ENCODE measurements around the gene LRP1B. TPM values are rescaled to one million over a fixed set of nuclear protein-coding genes. Genes with fewer than 3 reads are reported as not detected.
A peak's percentile ranks its signal among the peaks of the same experiment; 100 is the strongest.

LRP1B gene
- polyA plus RNA-seq, 2 of the 4 experiments (the other 2 are of a cell fraction), result 0.03 TPM; not detected in 1

DNA sequence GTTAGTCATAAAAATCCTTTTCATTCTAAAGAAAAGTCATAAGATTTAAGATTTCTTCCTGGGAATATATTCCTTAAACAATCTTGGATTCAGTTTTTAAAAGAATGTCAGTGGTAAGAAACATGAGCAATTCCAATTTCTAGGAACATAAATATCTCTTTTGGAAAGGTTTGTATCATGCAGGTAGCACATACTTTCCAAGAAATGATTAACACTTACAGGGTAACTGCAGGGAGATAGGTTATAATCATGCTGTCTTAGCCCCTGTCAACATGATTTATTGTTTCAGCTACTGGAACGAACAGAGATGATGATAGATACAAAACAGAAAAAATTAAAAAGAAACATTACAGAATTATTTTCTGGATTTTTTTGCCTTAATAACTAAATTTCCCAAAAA, 1537.7 kb downstream of the LRP1B start:
- no peak for FAIRE-seq
- CTCF ChIA-PET, result no interaction called here
- 38% methylated on average over 1 of the region's 1 CpG for WGBS (ENCODE audit: missing lambda C conversion rate)

DNA sequence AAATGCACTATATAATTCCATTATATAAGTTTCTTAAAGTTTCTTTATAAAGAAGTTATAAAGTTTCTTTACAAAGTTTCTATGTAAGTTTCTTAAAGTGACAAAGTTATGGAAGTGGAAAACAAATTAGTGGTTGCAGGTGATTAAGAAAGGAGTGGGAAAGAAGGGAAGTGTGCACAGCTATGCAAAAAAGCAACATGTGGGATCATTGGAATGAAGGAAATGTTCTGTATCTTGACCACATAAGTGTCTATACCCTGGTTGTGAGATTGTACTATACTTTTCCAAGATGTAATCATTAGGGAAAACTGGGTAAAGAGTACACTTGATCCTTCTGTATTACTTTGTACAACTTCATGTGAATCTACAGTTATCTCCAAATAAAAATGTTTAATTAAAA, 1541.1 kb downstream of the LRP1B start:
- ChIA-PET POLR2A (no interaction called here), CTCF (no interaction called here)
- no peak for TF ChIP-seq EHMT2 (IDR thresholded peaks at IDR 0.05; ENCODE audit: low read depth)
- TF ChIP-seq FOXS1 (CRISPR knock-in tag; IDR thresholded peaks at IDR 0.05), result no peak
- TF ChIP-seq CBX2 (IDR thresholded peaks at IDR 0.05; ENCODE audit: borderline replicate concordance, low read depth), result no peak
- TF ChIP-seq ZNF302 (CRISPR knock-in tag; IDR thresholded peaks at IDR 0.05), result no peak
- TF ChIP-seq, protein P1, sequence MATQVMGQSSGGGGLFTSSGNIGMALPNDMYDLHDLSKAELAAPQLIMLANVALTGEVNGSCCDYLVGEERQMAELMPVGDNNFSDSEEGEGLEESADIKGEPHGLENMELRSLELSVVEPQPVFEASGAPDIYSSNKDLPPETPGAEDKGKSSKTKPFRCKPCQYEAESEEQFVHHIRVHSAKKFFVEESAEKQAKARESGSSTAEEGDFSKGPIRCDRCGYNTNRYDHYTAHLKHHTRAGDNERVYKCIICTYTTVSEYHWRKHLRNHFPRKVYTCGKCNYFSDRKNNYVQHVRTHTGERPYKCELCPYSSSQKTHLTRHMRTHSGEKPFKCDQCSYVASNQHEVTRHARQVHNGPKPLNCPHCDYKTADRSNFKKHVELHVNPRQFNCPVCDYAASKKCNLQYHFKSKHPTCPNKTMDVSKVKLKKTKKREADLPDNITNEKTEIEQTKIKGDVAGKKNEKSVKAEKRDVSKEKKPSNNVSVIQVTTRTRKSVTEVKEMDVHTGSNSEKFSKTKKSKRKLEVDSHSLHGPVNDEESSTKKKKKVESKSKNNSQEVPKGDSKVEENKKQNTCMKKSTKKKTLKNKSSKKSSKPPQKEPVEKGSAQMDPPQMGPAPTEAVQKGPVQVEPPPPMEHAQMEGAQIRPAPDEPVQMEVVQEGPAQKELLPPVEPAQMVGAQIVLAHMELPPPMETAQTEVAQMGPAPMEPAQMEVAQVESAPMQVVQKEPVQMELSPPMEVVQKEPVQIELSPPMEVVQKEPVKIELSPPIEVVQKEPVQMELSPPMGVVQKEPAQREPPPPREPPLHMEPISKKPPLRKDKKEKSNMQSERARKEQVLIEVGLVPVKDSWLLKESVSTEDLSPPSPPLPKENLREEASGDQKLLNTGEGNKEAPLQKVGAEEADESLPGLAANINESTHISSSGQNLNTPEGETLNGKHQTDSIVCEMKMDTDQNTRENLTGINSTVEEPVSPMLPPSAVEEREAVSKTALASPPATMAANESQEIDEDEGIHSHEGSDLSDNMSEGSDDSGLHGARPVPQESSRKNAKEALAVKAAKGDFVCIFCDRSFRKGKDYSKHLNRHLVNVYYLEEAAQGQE (IDR thresholded peaks at IDR 0.05), result no peak
- TF ChIP-seq, protein P2, sequence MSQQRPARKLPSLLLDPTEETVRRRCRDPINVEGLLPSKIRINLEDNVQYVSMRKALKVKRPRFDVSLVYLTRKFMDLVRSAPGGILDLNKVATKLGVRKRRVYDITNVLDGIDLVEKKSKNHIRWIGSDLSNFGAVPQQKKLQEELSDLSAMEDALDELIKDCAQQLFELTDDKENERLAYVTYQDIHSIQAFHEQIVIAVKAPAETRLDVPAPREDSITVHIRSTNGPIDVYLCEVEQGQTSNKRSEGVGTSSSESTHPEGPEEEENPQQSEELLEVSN (IDR thresholded peaks at IDR 0.05; ENCODE audit: borderline replicate concordance, low read depth), result no peak
- TF ChIP-seq GATA3 (IDR thresholded peaks at IDR 0.05; ENCODE audit: borderline replicate concordance), result no peak
- TF ChIP-seq CHD2 (IDR thresholded peaks at IDR 0.05; ENCODE audit: low read length, partially characterized antibody), result no peak
- FAIRE-seq (no peak), ATAC-seq (no peak), DNase-seq (ENCODE audit: low read depth in 1 of 2, low spot score in 1 of 2) (no peak)
- H3K27ac ChIP-seq, result no peak overlapping the region
- H3K4me1 ChIP-seq, result peaks cover 5% of the 10 kb centered on the region; the same call in 1 of the 3 replicates
- H3K4me3 ChIP-seq, result no peak overlapping the region
- no peaks in the 10 kb centered on the region for H3K9me3 ChIP-seq
- no peak overlapping the region for H3K4me2 ChIP-seq

More for the DNA sequence above, 1537.7 kb downstream of the LRP1B start:
- no peak overlapping the region for H3K4me3 ChIP-seq
- DNase-seq (ENCODE audit: low read depth in 1 of 2, low spot score in 1 of 2), result no peak
- no peaks in the 10 kb centered on the region for H3K9me3 ChIP-seq
- H3K4me1 ChIP-seq, result peaks cover 5% of the 10 kb centered on the region; the same call in 1 of the 3 replicates
- H3K27ac ChIP-seq, result no peak overlapping the region
- TF ChIP-seq MAZ (IDR thresholded peaks at IDR 0.05; ENCODE audit: borderline replicate concordance, low read depth, low read length) (no peak), ZNF302 (CRISPR knock-in tag; IDR thresholded peaks at IDR 0.05) (no peak), POLR2A (IDR thresholded peaks at IDR 0.05; ENCODE audit: low read length) (no peak), EP300 (IDR thresholded peaks at IDR 0.05) (no peak)
- POLR2A ChIA-PET, result no interaction called here
- no peak for ATAC-seq
- 0 out of 3 replicates have a peak overlapping the region, but pooled peaks have one; percentile 6 for H3K4me2 ChIP-seq

DNA sequence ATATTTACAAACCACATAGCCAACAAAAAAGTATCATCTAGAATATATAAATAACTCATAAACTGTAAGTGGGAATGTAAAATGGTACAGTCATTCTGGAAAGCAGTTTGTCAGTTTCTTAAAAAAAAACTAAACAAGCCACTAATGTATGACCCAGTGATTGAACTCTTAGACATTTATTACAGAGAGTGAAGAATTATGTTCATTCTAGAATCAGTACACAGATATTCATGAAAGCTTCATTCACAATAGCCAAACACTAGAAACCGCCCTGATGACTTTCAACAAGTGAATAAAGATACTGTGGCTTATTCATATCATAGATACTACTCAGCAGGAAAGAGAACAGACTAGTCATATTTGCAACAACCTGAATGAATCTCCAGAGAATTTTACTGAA, 1541.5 kb downstream of the LRP1B start:
- TF ChIP-seq CBX2 (IDR thresholded peaks at IDR 0.05; ENCODE audit: borderline replicate concordance, low read depth) (no peak), FOSL2 (IDR thresholded peaks at IDR 0.05) (no peak), FOSL2 (CRISPR knock-in tag; IDR thresholded peaks at IDR 0.05) (no peak), TP53 (CRISPR knock-in tag; IDR thresholded peaks at IDR 0.05) (no peak), GATA3 (IDR thresholded peaks at IDR 0.05; ENCODE audit: borderline replicate concordance) (no peak), MAZ (IDR thresholded peaks at IDR 0.05; ENCODE audit: borderline replicate concordance, low read depth, low read length) (no peak), SMC3 (IDR thresholded peaks at IDR 0.05) (no peak), NPAS2 (CRISPR knock-in tag; IDR thresholded peaks at IDR 0.05; ENCODE audit: borderline replicate concordance) (no peak), TFCP2L1 (CRISPR knock-in tag; IDR thresholded peaks at IDR 0.05) (no peak), MYC (IDR thresholded peaks at IDR 0.05; ENCODE audit: borderline replicate concordance, low read length) (no peak), BHLHE40 (IDR thresholded peaks at IDR 0.05; ENCODE audit: low read depth, low read length) (no peak), ZC3H11A (IDR thresholded peaks at IDR 0.05) (no peak), ZSCAN20 (CRISPR knock-in tag; IDR thresholded peaks at IDR 0.05) (no peak), PHF8 (IDR thresholded peaks at IDR 0.05; ENCODE audit: borderline replicate concordance, low read depth) (no peak), CEBPB (IDR thresholded peaks at IDR 0.05) (no peak)
- TF ChIP-seq, protein P3, sequence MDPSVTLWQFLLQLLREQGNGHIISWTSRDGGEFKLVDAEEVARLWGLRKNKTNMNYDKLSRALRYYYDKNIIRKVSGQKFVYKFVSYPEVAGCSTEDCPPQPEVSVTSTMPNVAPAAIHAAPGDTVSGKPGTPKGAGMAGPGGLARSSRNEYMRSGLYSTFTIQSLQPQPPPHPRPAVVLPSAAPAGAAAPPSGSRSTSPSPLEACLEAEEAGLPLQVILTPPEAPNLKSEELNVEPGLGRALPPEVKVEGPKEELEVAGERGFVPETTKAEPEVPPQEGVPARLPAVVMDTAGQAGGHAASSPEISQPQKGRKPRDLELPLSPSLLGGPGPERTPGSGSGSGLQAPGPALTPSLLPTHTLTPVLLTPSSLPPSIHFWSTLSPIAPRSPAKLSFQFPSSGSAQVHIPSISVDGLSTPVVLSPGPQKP (IDR thresholded peaks at IDR 0.05; ENCODE audit: low read depth, low read length), result no peak
- TF ChIP-seq, protein P4, sequence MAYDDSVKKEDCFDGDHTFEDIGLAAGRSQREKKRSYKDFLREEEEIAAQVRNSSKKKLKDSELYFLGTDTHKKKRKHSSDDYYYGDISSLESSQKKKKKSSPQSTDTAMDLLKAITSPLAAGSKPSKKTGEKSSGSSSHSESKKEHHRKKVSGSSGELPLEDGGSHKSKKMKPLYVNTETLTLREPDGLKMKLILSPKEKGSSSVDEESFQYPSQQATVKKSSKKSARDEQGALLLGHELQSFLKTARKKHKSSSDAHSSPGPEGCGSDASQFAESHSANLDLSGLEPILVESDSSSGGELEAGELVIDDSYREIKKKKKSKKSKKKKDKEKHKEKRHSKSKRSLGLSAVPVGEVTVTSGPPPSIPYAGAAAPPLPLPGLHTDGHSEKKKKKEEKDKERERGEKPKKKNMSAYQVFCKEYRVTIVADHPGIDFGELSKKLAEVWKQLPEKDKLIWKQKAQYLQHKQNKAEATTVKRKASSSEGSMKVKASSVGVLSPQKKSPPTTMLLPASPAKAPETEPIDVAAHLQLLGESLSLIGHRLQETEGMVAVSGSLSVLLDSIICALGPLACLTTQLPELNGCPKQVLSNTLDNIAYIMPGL (CRISPR knock-in tag; IDR thresholded peaks at IDR 0.05; ENCODE audit: borderline replicate concordance), result no peak
- TF ChIP-seq, protein P5, sequence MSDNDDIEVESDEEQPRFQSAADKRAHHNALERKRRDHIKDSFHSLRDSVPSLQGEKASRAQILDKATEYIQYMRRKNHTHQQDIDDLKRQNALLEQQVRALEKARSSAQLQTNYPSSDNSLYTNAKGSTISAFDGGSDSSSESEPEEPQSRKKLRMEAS (IDR thresholded peaks at IDR 0.05), result no peak

More for the DNA sequence above, 1541.5 kb downstream of the LRP1B start:
- ChIA-PET CTCF (no interaction called here), POLR2A (no interaction called here)
- Histone ChIP-seq H3K4me3 (no peak overlapping the region), H3K27ac (no peak overlapping the region), H3K9me3 (no peaks in the 10 kb centered on the region), H3K4me2 (no peak overlapping the region), H3K4me1 (peaks cover 5% of the 10 kb centered on the region; the same call in 1 of the 3 replicates)
- no peak for ATAC-seq
- FAIRE-seq, result no peak
- 70% methylated on average over 1 of the region's 1 CpG for WGBS (ENCODE audit: missing lambda C conversion rate)
- DNase-seq (ENCODE audit: low read depth in 1 of 2, low spot score in 1 of 2), result no peak

All from A549 (cell line).